MG63 (cell line): ENCODE results near the gene MEN1. TPM values are rescaled to one million over a fixed set of nuclear protein-coding genes. Genes with fewer than 3 reads are reported as not detected.

Experiments used
- DNase-seq: peaks from one replicate; pipeline ENCODE4 v3.0.0-alpha.2; 2020
- H3K27me3 ChIP-seq: fragments of 250-450 bp; sonication (Bioruptor Pico); 2 replicates; pipeline ENCODE4 v1.5.1; 2020; ENCODE audit warnings: mild to moderate bottlenecking, moderate library complexity
- H3K36me3 ChIP-seq: fragments of 250-450 bp; sonication (Bioruptor Pico); 2 replicates; pipeline ENCODE4 v1.5.1; 2020; ENCODE audit warnings: mild to moderate bottlenecking, moderate library complexity
- H3K4me3 ChIP-seq: fragments of 250-450 bp; sonication (Bioruptor Pico); 2 replicates; pipeline ENCODE4 v1.5.1; 2020; ENCODE audit warnings: mild to moderate bottlenecking, moderate library complexity
- H3K9me3 ChIP-seq: fragments of 250-450 bp; sonication (Bioruptor Pico); 2 replicates; pipeline ENCODE4 v1.5.1; 2020; ENCODE audit warnings: mild to moderate bottlenecking, moderate library complexity
- total RNA-seq: library from RNA; depleted of rRNA; stranded (reverse); fragments of >200 nt; shearing (Covaris generic); gene quantifications from 2 replicates; pipeline ENCODE4 v1.2.3, GENCODE V29; 2014; ENCODE audit warnings: low replicate concordance

MEN1 gene
- total RNA-seq, 1 experiment from 2014 or later, result 13.3 TPM

DNA sequence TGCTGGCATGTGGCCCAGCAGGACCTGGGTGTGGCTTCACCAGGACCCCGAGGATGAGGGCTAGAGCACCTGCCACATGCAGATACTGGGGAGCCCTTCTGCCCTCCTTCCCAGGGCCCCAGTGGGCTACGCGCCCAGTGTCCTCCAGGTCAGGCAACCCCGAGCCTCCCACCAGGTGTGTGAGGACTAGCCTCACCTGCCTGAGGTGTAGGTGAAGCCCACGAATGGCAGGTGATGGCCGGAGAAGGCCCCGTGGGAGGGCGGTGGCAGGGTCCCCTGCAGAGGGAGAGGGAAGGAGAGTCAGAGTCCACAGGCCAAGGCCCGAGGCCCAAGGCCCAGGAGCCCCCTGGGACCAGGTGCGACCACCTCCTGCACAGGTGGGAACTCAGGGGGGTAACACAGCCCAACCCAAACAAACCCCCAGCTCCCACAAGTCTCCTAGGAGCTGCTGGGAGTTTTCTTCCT, 27.6 kb upstream of the MEN1 start:
- no peaks in the 10 kb centered on the region for H3K27me3 ChIP-seq
- H3K9me3 ChIP-seq, result no peaks in the 10 kb centered on the region
- H3K36me3 ChIP-seq, result no peaks in the 10 kb centered on the region
- DNase-seq, result no peak
- H3K4me3 ChIP-seq, result no peak overlapping the region

DNA sequence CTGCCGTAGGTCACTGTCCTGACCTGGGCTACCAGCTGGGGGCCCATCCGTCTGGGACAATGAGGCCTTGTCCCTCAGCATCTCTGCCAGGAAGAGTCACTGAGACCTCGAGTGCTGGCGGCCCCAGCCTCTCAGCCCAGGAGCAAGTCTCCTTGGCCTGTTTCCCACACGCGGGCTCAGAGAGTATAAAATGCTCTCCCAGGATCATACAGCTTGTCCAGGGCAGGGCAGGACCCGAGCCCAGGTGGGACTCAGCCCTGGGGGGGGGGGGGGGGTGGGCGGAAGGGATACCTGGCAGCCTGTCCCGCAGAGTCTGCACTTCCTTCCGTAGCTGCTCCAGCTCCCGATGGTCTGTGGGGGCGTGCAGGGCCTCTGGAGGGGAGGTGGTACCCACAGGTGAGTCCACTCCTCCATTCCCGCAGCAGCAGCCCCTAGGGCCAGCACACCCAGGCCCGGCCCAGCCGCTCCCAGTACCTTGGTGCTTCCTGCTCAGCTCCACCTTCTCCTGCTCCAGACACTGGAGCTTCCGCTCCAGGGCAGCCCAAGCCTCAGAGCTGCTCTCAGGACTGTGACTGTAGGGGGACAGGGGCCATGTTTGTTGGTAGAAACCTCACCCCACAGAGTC, 26.2 kb upstream of the MEN1 start:
- Histone ChIP-seq H3K27me3 (no peaks in the 10 kb centered on the region), H3K4me3 (no peak overlapping the region), H3K9me3 (no peaks in the 10 kb centered on the region), H3K36me3 (no peaks in the 10 kb centered on the region)
- no peak for DNase-seq

DNA sequence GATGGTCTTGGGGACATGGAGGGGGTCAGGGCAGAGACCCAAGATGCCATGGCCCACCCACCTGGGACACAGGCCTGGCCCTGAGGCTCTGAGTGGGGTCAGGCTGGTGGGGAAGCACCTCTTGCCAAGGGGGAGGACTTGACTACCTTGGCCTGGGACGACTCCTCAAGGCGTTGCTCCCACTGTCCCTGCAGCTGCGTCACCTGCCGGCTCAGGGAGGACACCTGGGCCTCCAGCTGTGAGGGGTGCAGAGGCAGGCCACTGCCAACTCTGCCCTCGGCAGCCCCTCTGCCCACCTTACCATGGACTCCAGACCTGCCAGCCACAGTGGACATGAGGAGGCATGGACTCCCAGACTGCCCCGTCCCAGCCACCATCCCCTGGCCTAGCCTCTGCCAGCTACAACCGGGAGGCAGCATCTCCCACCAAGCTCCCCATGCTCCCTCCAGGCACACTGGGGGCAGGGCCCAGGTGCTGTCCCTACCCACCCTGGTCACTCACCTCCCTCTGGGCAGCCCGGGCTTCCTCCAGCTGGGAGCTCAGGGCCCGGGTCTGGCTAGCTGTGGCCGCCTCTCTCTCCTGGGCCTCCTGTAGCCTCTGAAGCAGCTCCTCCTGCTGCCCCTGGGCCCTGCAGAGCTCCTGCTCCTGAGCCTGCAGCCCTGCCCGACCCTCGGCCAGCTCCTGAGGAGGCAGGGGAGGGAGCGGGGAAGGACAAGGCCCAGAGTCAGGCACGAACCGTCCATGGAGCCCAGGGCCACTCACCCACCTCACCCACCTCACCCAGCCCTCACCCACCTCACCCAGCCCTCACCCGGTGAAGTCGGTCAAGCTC, 25.5 kb upstream of the MEN1 start:
- DNase-seq, result no peak
- no peaks in the 10 kb centered on the region for H3K9me3 ChIP-seq
- no peak overlapping the region for H3K4me3 ChIP-seq
- no peaks in the 10 kb centered on the region for H3K27me3 ChIP-seq
- no peaks in the 10 kb centered on the region for H3K36me3 ChIP-seq

- H3K9me3 ChIP-seq, result no peaks in the 10 kb centered on the region
- DNase-seq, result peak; percentile 84
- H3K27me3 ChIP-seq, result no peaks in the 10 kb centered on the region
- no peak overlapping the region for H3K4me3 ChIP-seq
- H3K36me3 ChIP-seq, result no peaks in the 10 kb centered on the region
These were observed 24.6 kb upstream of the MEN1 start for GRCh38 chr11:64834723-64835615.

- no peak for DNase-seq
- Histone ChIP-seq H3K36me3 (no peaks in the 10 kb centered on the region), H3K9me3 (no peaks in the 10 kb centered on the region), H3K4me3 (no peak overlapping the region), H3K27me3 (no peaks in the 10 kb centered on the region)
These were observed 23.8 kb upstream of the MEN1 start for GRCh38 chr11:64834031-64834722.

GRCh38 chr11:64833509-64833908, 23.2 kb upstream of the MEN1 start:
- Histone ChIP-seq H3K9me3 (no peaks in the 10 kb centered on the region), H3K36me3 (no peaks in the 10 kb centered on the region), H3K4me3 (no peak overlapping the region), H3K27me3 (no peaks in the 10 kb centered on the region)
- DNase-seq, result no peak

DNA sequence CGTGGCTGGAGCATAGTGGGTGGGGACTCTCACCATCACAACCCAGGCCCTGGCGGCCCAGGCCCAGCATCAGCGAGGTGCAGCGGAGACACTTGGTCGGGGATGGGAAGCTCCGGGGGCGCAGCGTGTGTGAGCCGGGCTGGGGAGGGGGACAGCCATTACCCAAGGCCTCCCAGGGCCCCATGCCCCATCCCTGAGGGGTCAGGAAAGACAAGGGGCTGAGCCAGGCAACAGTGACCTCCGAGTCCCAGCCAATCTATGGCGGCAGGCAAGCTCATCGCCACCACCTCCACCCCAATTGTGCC, 22.8 kb upstream of the MEN1 start:
- Histone ChIP-seq H3K9me3 (no peaks in the 10 kb centered on the region), H3K27me3 (no peaks in the 10 kb centered on the region), H3K4me3 (no peak overlapping the region), H3K36me3 (no peaks in the 10 kb centered on the region)
- DNase-seq, result no peak

- Histone ChIP-seq H3K36me3 (no peaks in the 10 kb centered on the region), H3K4me3 (no peak overlapping the region), H3K27me3 (no peaks in the 10 kb centered on the region), H3K9me3 (no peaks in the 10 kb centered on the region)
- DNase-seq, result no peak
These were observed 22.3 kb upstream of the MEN1 start for GRCh38 chr11:64832467-64833197.

DNA sequence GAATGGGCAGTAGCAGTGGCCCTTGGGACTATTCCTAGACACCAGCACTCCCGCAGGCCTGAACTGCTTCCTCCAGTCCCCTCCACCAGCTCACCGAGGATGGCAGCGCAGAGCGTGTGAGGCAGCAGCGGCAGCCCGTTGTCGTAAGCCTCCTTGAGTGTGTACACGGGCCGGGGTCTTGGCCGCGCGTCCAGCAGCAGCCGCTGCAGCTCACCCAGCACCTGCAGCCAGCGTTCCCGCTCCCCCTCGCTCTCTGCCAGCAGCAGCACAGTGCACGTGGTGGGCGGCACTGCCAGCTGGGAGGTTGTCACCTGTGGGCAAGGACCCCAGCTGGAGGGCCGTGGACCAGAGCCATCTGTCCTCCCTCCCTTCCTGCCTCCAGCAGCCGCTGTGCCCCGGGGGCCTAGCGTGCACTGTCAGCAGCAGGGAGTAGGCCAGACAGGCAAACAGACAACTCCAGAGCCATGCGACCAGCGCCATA, 21.1 kb upstream of the MEN1 start:
- no peak for DNase-seq
- H3K9me3 ChIP-seq, result no peaks in the 10 kb centered on the region

GRCh38 chr11:64829536-64830251, 19.3 kb upstream of the MEN1 start:
- H3K4me3 ChIP-seq, result no peak overlapping the region
- no peaks in the 10 kb centered on the region for H3K9me3 ChIP-seq
- H3K27me3 ChIP-seq, result no peaks in the 10 kb centered on the region
- DNase-seq, result no peak
- H3K36me3 ChIP-seq, result no peaks in the 10 kb centered on the region

More for the DNA sequence above, 21.1 kb upstream of the MEN1 start:
- Histone ChIP-seq H3K4me3 (no peak overlapping the region), H3K36me3 (no peaks in the 10 kb centered on the region), H3K27me3 (no peaks in the 10 kb centered on the region)

DNA sequence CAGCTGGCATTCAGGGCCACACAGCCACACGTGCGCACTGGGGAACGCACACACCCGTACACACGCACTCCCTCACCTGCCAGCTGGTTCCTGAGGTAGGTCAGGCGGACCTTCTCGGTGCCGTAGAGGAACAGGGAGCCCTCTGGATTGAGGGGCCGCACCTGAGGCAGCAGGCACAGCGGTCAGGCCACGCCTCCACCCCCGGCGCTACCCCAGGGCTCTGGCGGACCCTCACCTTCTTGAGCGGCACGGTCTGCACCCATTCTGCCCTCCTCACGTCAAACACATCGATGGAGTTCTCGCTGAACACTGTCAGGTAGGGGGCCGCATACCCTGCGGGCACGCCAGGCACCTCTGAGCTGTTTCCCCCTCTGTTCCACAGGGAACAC, 17.1 kb upstream of the MEN1 start:
- Histone ChIP-seq H3K36me3 (no peaks in the 10 kb centered on the region), H3K4me3 (no peak overlapping the region), H3K27me3 (no peaks in the 10 kb centered on the region), H3K9me3 (no peaks in the 10 kb centered on the region)
- DNase-seq, result no peak

DNA sequence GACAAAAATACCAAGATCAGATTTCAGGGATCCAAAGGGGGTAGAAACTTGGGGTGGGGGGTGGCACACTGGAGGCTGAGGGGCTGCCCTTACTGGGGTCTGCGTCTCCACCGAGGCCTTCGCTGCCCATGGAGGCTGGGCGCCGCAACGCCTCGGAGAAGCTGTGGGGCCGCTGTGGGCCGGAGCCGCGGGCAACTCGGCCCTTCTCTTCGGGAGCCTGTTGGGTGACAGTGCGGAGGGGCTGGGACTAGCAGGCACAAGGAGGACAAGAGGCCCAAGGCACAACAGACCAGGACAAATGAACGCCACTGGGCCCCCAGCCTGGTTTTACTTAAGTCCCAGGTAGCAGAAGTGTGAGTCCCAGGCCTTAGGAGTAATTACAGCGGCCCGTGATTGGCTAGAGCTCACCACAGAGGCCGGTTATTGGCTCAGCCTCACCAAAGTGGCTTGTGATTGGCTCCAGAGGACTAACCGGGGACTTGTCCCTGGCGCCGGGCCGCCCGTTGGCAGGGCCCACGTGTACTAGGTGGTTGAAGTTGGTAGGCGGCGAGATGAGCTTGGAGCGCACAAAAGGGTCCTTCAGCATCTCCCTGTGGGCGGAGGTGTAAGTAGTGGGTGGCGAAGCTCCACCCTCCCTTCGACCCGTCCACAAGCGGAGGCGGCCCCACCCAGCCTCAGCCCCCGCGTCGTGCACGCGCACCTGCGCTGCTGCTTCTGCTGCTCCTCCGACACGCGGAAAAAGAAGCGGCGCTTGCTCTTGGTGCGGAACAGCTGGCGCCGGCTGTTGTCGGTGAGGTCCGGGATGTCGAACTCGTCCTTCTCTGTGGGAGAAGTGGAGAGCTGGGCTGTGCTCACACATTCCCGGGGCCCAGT, 16.5 kb upstream of the MEN1 start:
- no peak for DNase-seq
- Histone ChIP-seq H3K27me3 (no peaks in the 10 kb centered on the region), H3K36me3 (no peaks in the 10 kb centered on the region), H3K4me3 (no peak overlapping the region), H3K9me3 (no peaks in the 10 kb centered on the region)

DNA sequence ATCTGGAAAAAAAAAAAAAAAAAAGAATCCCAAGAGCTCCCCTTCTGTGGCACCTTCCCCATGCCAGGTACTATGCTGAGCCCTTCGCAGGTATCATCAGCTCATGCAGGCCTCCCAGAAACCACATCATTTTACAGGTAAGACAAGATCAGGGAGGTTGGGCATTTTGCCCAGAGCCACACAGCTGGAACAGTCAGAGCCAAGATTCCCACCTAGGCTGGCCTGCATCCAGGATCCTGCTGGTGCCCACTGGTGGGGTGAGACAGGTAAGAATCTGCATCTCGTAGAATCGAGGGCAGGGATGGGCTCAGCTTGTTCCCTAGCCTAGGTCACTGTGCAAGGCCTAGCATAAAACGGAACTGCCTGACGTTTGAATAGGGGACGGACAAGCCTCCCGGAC, 15.7 kb upstream of the MEN1 start:
- no peak for DNase-seq
- no peaks in the 10 kb centered on the region for H3K36me3 ChIP-seq
- H3K27me3 ChIP-seq, result no peaks in the 10 kb centered on the region
- H3K9me3 ChIP-seq, result no peaks in the 10 kb centered on the region
- H3K4me3 ChIP-seq, result no peak overlapping the region

- H3K27me3 ChIP-seq, result no peaks in the 10 kb centered on the region
- no peak for DNase-seq
- no peak overlapping the region for H3K4me3 ChIP-seq
- no peaks in the 10 kb centered on the region for H3K9me3 ChIP-seq
- no peaks in the 10 kb centered on the region for H3K36me3 ChIP-seq
These were observed 13.3 kb upstream of the MEN1 start for GRCh38 chr11:64823568-64824119.
